ENCODE results near the gene GCNT4. TPM values are rescaled to one million over a fixed set of nuclear protein-coding genes. Genes with fewer than 3 reads are reported as not detected.

The GCNT4 gene

Small RNAs within 50 kb of the gene (small RNA-seq; reads per million reads assigned to genes)
- gene AC093259.1 (ENCODE audit: low read depth): not detected

All from mesenchymal stem cell (in vitro differentiated cells and primary cell).